ENCODE measurements around the gene NAV3. TPM values are rescaled to one million over a fixed set of nuclear protein-coding genes. Genes with fewer than 3 reads are reported as not detected.

NAV3 gene
- total RNA-seq, 1 donor from 2014 or later, result 35.6 TPM

DNA sequence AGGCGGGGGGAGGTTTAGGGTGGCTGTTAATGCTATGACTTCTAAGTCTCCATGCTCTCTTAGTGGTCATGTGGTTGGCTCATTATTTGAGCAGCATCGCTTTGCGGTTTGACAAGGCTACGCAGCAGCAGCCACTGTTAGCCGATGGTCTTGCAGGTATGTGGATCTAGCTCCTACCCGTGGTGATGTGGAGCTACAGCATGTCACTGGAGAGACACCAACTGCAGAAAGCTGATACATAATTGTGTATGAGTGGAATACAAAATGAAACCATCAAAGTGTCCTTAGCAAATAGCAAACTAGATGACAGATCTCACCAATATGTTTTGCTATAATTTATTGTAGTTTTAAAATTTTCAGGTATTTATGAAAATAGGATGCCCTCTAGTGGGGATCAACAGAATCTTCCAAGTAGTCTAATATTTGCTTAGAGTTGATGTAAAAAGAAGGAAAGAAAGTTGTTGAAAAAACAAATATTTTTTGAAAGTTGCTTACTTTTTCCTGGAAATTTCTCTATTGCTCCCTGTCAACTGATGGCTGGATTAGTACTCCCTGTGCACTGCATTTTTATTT is 94.9 kb downstream of the NAV3 start:
- DNase-seq, result peak; percentile 88

DNA sequence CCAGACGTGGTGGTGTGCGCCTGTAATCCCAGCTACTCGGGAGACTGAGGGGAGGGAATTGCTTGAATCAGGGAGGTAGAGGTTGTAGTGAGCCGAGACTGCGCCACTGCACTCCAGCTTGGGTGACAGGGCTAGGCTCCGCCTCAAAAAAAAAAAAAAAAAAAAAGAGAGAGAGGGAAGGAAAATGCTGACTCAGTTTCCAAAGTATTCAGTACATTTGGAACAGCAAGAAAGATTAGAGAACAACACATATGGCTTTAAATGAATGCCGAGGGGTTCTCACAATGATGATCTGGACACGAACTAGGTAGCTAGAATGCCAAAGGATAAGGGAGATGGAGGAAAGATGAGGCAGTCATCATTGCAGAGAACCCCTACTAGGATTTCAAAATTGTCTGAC is 97.4 kb downstream of the NAV3 start:
- no peak for DNase-seq

- no peak for DNase-seq
These were observed 101.5 kb downstream of the NAV3 start for GRCh38 chr12:77932216-77932615.

GRCh38 chr12:77938301-77938700 is 107.6 kb downstream of the NAV3 start:
- DNase-seq, result no peak

DNA sequence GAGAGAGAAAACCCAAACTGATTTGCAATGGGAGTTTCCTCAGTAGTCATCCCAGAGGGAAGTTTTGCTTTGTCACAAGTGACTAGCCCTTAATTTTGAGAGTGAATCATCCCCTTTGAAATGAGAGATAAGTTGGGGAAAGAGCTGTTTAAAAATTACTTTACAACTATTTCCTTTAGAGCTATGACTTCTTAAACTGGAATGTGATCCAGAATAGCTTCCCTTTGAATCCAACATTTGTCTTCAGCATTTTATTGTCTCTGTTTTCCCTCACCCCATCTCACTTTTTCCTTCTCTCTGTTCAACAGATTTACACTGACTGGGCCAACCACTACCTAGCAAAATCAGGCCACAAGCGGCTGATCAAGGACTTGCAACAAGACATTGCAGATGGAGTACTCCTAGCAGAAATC is 109.3 kb downstream of the NAV3 start:
- peak; percentile 12 for DNase-seq

DNA sequence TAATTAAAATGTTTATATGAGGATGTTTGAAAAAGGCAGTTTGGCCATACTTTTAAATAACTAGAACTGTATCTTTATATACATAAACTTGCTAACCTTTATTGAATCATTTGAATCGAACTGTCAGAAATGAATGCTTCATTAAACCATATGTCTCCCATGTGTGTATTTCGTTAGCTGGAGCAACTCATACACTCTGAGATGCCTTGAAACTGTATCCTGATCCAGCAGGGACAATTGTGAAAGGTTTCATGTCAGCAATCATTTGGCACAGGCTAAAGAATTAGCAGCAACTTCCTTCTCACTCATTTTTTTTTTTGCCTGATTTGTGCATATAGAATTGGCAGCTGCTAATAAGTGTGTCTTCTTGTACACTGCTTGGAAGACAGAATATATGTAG is 109.9 kb downstream of the NAV3 start:
- DNase-seq, result peak; percentile 33

DNA sequence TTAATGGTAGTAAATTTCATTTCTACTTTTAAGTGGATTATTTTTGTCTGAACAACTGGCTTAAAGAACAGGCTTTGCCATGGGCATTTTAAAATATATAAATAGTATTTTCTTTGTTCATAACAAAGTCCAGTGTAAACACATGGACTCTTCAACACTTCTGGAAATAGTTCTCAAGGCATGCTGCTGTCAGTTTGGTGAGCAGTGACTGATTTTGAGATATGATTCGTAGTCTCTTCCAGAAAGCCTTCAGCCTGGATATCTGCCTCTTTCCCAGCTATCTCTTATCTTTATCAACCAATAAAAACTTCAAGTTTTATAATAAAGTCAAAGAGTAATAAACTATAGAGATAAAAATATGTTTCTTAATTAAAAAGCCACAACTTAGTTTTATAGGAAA is 110.7 kb downstream of the NAV3 start:
- peak; percentile 26 for DNase-seq

DNA sequence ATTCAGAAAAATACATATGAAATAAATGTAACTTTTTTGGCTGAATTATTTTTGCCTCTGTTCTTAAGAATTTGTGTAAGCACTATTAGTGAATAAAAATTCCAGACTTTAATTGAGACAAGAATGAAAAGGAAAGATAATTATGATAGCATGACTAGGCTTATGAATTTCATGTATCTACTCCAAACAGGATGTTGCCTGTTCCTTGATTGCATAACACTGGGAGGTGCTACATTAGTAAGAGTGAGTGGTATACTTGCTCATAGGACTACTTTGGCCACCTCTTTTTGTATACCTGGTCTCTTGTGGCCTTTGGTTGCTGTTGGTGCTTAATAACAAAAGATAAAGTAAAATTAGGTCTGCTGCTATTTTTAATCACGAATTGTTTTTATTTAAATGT is 112.8 kb downstream of the NAV3 start:
- no peak for DNase-seq

DNA sequence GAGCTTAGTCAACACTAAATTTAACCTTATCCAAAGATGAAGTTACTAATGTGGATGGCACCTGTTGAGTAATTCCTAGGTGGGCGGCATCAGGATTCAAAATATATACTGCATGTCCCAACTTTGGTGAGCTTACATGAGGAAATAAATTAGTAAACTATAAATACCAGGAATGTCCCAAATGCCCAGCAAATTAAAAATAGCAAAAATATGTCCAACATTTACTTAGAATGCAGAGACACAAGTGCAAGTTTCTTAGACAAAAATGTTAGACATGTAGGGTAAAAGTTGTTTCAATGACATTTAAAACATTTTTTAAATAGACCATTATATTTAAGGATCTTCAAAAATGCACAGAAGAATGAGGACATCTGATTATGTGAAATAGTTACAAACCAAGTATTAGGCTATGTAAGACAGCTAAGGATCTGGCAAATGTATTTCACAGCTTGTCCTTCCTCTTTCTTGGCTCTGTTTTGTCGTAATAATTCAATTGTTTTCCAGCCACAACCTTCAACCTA is 115.9 kb downstream of the NAV3 start:
- DNase-seq, result peak; percentile 16

- no peak for DNase-seq
These were observed 116.6 kb downstream of the NAV3 start for GRCh38 chr12:77947330-77947729.

DNA sequence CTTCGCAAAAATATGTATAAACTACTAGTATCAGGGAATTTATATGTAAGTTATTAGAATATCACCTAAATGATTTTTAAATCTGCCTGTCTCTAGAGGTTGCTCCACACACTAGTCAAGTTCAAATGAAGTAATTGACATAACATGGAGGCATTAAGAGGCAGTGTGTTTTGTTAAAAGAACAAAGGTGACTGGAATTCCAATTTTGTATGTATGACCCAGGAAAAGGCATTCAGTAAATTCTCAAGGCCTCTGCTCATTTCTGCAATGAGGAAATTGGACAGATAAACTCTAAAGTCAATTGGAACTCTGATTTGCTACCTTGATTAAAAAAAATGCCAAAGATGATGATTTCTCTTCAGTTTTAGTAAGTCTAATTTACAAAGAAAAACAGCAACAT is 117.1 kb downstream of the NAV3 start:
- no peak for DNase-seq

DNA sequence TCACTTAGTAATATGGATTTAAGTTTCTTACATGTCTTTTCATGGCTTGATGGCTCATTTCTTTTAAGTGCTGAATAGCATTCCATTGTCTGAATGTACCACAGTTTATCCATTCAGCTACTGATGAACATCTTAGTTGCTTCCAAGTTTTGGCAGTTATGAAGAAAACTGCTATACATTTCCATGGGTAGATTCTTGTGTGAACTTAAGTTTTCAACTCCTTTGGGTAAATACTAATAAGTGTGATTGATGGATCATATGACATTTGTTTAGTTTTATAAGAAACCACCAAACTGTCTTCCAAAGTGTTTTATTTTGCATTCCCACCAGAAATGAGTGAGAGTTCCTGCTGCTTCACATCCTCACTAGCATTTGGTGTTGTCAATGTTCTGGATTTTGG is 119.2 kb downstream of the NAV3 start:
- DNase-seq, result no peak

DNA sequence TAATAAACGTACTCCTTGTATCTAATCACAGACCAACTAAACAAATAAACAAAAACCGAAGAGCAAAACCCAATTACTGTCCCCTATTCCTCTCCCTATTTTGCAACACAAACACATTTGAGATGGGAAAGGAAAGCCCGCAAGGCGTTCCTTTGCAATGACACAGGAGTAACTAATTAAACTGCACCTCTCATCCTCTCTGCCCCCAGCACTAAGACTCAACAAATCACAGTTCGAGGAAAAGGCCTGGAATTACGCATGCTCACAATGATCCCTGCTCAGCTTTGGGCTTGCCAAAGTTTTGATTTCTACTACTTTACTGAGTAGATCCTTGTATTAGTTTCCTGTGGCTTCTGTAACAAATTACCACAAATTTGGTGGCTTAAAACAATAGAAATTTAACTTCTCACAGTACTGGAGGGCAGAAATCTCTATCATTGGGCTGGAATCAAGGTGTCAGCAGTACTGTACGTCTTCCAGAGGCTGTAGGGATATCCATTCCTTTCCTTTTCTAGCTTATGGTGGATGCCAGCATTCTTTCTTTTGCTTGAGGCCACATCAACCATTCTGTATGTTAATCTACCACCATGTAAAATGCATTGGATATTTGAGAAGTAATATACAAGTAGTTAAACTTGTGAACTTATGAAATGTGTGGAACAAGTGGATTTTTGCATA is 123.0 kb downstream of the NAV3 start:
- DNase-seq, result no peak

- no peak for DNase-seq
These were observed 123.5 kb downstream of the NAV3 start for GRCh38 chr12:77954206-77954555.

- DNase-seq, result no peak
These were observed 126.4 kb downstream of the NAV3 start for GRCh38 chr12:77957062-77957461.

GRCh38 chr12:77963576-77964178 is 133.0 kb downstream of the NAV3 start:
- no peak for DNase-seq

GRCh38 chr12:77965790-77966189 is 135.1 kb downstream of the NAV3 start:
- no peak for DNase-seq

DNA sequence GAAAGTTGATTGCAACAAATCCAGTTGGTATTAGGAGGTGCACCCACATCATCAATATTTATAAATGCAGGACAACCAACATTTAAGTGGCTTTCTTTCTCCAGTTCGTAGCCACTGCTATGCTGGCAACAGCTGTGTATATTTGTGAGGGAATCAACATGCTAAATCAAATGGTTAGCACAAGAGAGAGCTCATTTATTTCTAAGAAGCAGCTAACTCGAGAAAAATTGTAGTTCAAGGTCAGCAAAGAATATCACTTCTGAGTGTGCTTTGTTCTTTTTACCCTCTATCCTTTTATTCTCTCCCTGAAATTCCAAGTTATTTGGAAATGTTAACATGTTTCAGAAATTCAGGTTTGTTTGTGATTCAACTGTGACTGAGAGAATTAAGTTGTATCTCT is 137.3 kb downstream of the NAV3 start:
- no peak for DNase-seq

DNA sequence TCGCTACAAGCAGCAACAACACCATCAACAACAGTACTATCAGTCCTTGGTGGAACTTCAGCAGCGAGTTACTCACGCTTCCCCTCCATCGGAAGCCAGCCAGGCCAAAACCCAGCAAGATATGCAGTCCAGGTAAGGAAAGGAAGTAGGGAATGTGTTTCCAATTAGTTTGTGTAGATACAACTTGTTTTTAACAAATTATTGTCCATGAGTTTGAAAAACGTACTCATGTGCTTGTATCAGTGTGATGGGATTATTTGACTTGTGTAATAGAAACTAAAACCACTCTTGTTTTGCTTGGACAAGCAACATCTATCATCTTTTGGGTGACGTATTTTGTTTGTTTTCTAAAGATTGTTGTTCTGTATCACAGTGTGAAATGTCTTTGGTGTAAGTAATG is 137.9 kb downstream of the NAV3 start:
- no peak for DNase-seq

- DNase-seq, result no peak
These were observed 142.9 kb downstream of the NAV3 start for GRCh38 chr12:77973579-77973978.

GRCh38 chr12:77974645-77975044 is 144.0 kb downstream of the NAV3 start:
- DNase-seq, result no peak

- DNase-seq, result no peak
These were observed 149.0 kb downstream of the NAV3 start for GRCh38 chr12:77979597-77980250.

GRCh38 chr12:77980782-77981181 is 150.1 kb downstream of the NAV3 start:
- no peak for DNase-seq
